Pancreas (tissue), 10 donors: ENCODE data around the gene TNIK. TPM values are rescaled to one million over a fixed set of nuclear protein-coding genes. Genes with fewer than 3 reads are reported as not detected.
"Not testable (repeated sequence)": the region's sequence is repeated elsewhere in the genome, so short reads cannot be mapped to it uniquely, and the experiment has no call there.

ENCODE experiments used
- ATAC-seq, 4 donors: fragments of 200-7000 bp; cut with Tn5 transposase; one replicate each; pipeline versions ENCODE4 v1.8.0 to v1.9.1; 2020; ENCODE audit warnings: mild to moderate bottlenecking in 4 of 4, moderate library complexity in 4 of 4
- DNase-seq, 6 donors: peaks; one replicate each; pipeline ENCODE4 v3.0.0-alpha.2; 2020
- FAIRE-seq: peaks from 2 replicates; lab custom pipeline; 2012; peaks lifted over from hg19 to GRCh38; lab: Jason Lieb, UNC
- H3K27ac ChIP-seq, 4 donors: fragments of 200-600 bp; sonication (generic); 1 replicate in 3 of 4; 2 replicates in 1 of 4; pipeline versions ENCODE4 v1.5.0 to v1.8.0; 2020
- H3K27me3 ChIP-seq, 4 donors: fragments of 200-600 bp; one replicate each; pipeline ENCODE4 v1.8.0; 2021
- H3K36me3 ChIP-seq, 3 donors: fragments of 200-600 bp; sonication (generic) in 1 of 3; one replicate each; pipeline versions ENCODE4 v1.5.0 to v1.8.0; 2020 to 2021
- H3K4me1 ChIP-seq, 3 donors: fragments of 200-600 bp; one replicate each; pipeline ENCODE4 v1.8.0; 2021
- H3K4me3 ChIP-seq, 4 donors: fragments of 200-600 bp; sonication (generic) in 2 of 4; one replicate each; pipeline versions ENCODE4 v1.5.0 to v1.8.0; 2020 to 2021
- H3K9me3 ChIP-seq, 4 donors: fragments of 200-600 bp; one replicate each; pipeline ENCODE4 v1.8.0; 2021
- WGBS, 2 donors: extraction: QIAGEN DNeasy Blood & Tissue Kit; methylation state at CpG; one replicate each; pipeline ENCODE4 v1.1.7; 2013; 5-methylcytosine and 5-hydroxymethylcytosine counted together
- intact Hi-C, 3 donors: fragments of 100-400 bp; cut with DNase I; formaldehyde crosslinking; loops; one replicate each; pipeline versions ENCODE4 v1.11.1 to v1.14.2; 2022
- polyA plus RNA-seq, 2 donors: library from polyadenylated mRNA; stranded (reverse); fragments of 200-250 nt; gene quantifications; one replicate each; pipeline ENCODE4 v1.2.3, GENCODE V29; 2013
- total RNA-seq, 6 donors: library from RNA; stranded (reverse); fragmentation: NEBNext Ultra II Directional in 4 of 6; extraction: Animal tissue kit (Norgen Biotek cat#: 25700) in 4 of 6; gene quantifications; one replicate each; pipeline versions ENCODE4 v1.2.1 to v1.2.4, GENCODE V29; 2021 to 2023
- TF ChIP-seq, protein P1 (sequence below), 4 donors: fragments of 200-600 bp; sonication (generic) in 3 of 4; IDR thresholded peaks; one replicate each; pipeline versions ENCODE4 v1.5.0 to v1.8.0; 2021; ENCODE audit warnings: antibody characterized with exemption in 4 of 4
- donor health status: healthy with polysubstance abuse.
- donor health status: DM: no; HTN: no; CAD: no; lungs with moderate emphysema.
- donor health status: DM: no; HTN: no; CAD: no.
- donor health status: control.
- donor health status: control.
- donor health status: Bipolar disorder and iron deficiency.
- donor health status: DM: yes; HTN: yes; CAD: no.
- donor health status: DM: no; HTN: no; CAD: no.
- donor health status: DM: no; HTN: no; CAD: no.
- donor health status: DM: yes; HTN: yes; CAD: no.

The TNIK gene
- total and polyA plus RNA-seq, 8 donors, result 3.5 to 13.6 (median 5.8) TPM

DNA sequence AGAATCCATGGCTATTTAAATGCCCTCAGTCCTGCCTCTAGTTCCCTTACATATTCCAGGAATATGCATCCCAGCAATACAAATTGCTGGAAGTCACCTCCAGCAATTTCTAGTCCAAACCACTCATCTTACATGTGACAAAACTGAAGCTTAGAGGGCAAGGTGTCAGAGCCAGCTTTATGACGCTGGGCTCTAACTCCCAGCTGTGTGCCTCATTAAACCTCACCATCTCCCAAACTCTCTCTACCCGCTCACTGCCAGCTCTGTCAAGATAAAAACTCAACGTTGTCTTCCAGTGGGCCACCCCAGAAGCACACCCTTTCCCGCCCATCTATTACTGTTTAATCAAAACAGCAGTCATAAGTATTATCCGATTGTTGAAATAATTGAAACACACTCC lies 7.9 kb downstream of the TNIK start:
- ATAC-seq (no peak), FAIRE-seq (no peak), DNase-seq (no peak)
- 76 to 78% methylated on average over 5 of the region's 5 CpGs for WGBS, 2 donors
- Histone ChIP-seq H3K36me3 (no peaks in the 10 kb centered on the region), H3K4me1 (peaks cover 3 to 17% (median 14%) of the 10 kb centered on the region in 3 donors), H3K27me3 (no peaks in the 10 kb centered on the region), H3K27ac (no peak overlapping the region), H3K4me3 (no peak overlapping the region), H3K9me3 (no peaks in the 10 kb centered on the region)
- TF ChIP-seq, protein P1, sequence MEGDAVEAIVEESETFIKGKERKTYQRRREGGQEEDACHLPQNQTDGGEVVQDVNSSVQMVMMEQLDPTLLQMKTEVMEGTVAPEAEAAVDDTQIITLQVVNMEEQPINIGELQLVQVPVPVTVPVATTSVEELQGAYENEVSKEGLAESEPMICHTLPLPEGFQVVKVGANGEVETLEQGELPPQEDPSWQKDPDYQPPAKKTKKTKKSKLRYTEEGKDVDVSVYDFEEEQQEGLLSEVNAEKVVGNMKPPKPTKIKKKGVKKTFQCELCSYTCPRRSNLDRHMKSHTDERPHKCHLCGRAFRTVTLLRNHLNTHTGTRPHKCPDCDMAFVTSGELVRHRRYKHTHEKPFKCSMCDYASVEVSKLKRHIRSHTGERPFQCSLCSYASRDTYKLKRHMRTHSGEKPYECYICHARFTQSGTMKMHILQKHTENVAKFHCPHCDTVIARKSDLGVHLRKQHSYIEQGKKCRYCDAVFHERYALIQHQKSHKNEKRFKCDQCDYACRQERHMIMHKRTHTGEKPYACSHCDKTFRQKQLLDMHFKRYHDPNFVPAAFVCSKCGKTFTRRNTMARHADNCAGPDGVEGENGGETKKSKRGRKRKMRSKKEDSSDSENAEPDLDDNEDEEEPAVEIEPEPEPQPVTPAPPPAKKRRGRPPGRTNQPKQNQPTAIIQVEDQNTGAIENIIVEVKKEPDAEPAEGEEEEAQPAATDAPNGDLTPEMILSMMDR (IDR thresholded peaks at IDR 0.05), result no peak
- intact Hi-C loops, result loop anchor here in 1 of 3 donors (10.0 kb wide), 1 partner anchor 108 kb away; no protein-coding TSS in a partner anchor

GRCh38 chr3:171451915-171452314 lies 8.3 kb downstream of the TNIK start:
- intact Hi-C loops, result loop anchor here in 1 of 3 donors (10.0 kb wide), 1 partner anchor 107 kb away; no protein-coding TSS in a partner anchor
- H3K4me1 ChIP-seq, result peaks cover 3 to 14% (median 13%) of the 10 kb centered on the region in 3 donors
- no peak for DNase-seq
- TF ChIP-seq, protein P1 (IDR thresholded peaks at IDR 0.05), result no peak
- FAIRE-seq, result no peak
- no peak overlapping the region for H3K27ac ChIP-seq
- H3K27me3 ChIP-seq, result no peaks in the 10 kb centered on the region
- no peaks in the 10 kb centered on the region for H3K36me3 ChIP-seq
- no peaks in the 10 kb centered on the region for H3K9me3 ChIP-seq
- ATAC-seq, result no peak
- 92 to 96% methylated on average over 5 of the region's 5 CpGs for WGBS, 2 donors
- H3K4me3 ChIP-seq, result no peak overlapping the region

DNA sequence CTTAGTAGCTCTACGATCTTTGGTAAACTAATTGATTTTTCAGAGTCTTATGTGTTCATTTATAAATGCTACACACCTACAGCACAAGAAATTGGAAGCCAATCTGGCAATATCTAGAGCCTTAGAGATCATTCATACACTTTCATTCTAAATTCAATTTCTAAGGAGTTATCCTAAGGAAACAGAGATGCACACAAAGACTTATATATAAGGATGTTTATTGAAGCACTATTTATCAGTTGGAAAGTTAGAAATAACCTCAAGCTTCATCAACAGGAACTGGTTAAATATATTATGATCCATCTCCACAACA lies 12.7 kb downstream of the TNIK start:
- peak; percentile 59 for FAIRE-seq
- H3K36me3 ChIP-seq, H3K9me3 ChIP-seq, H3K27me3 ChIP-seq, DNase-seq, ATAC-seq, intact Hi-C loops, H3K4me3 ChIP-seq, H3K4me1 ChIP-seq, H3K27ac ChIP-seq: not testable (repeated sequence)
- 6 to 14% methylated on average over 1 of the region's 1 CpG for WGBS, 2 donors

- FAIRE-seq (no peak), ATAC-seq (peak; percentile 52 to 78 (median 68)), DNase-seq (peak in 3 of 6 donors; percentile 5 to 30 (median 18))
- TF ChIP-seq, protein P1 (IDR thresholded peaks at IDR 0.05), result no peak
- no peaks in the 10 kb centered on the region for H3K4me1 ChIP-seq
- H3K36me3 ChIP-seq, result no peaks in the 10 kb centered on the region
- H3K27ac ChIP-seq, result no peak overlapping the region
- intact Hi-C loops, result no loop called here
- no peaks in the 10 kb centered on the region for H3K27me3 ChIP-seq
- H3K9me3 ChIP-seq, result no peaks in the 10 kb centered on the region
- no peak overlapping the region for H3K4me3 ChIP-seq
- 84 to 86% methylated on average over 12 of the region's 12 CpGs for WGBS, 2 donors
Observed at GRCh38 chr3:171446801-171447578, 13.2 kb downstream of the TNIK start.

DNA sequence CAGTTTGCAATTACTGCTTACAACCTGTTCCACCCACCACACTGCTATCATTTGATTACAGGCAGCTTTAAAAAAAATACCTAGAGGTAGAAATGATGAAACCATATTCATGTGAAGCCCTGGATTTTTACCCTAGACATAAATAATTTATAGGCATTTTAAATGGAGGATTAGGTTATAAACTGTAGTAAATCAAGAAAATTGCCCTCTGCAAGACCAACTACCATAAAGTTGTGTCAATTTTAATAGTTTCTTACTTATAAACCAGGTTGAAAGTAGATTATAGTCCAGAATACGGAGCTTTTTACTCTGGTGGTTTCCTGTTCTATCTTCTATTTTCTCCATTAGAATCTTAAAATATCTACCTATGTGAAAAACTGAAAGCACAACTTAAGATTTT lies 13.9 kb downstream of the TNIK start:
- Histone ChIP-seq H3K9me3 (no peaks in the 10 kb centered on the region), H3K36me3 (no peaks in the 10 kb centered on the region), H3K4me3 (no peak overlapping the region), H3K27ac (no peak overlapping the region), H3K4me1 (no peaks in the 10 kb centered on the region), H3K27me3 (no peaks in the 10 kb centered on the region)
- FAIRE-seq (no peak), ATAC-seq (no peak), DNase-seq (no peak)
- TF ChIP-seq, protein P1 (IDR thresholded peaks at IDR 0.05), result no peak
- intact Hi-C loops, result no loop called here
- 94 to 97% methylated on average over 1 of the region's 1 CpG for WGBS, 2 donors
